GM12892 (cell line): ENCODE results near the gene LIM2.

ENCODE experiments used
- POLR2A ChIP-seq: IDR thresholded peaks from 2 replicates; pipeline ENCODE4 v1.6.1; 2011; ENCODE audit warnings: low read depth, low read length, control low read depth
- POLR2AphosphoS5 ChIP-seq: IDR thresholded peaks from 2 replicates; pipeline ENCODE4 v1.6.1; 2011; ENCODE audit warnings: low read depth, low read length, control low read depth
- TAF1 ChIP-seq: IDR thresholded peaks from 2 replicates; pipeline ENCODE4 v1.6.1; 2011; ENCODE audit warnings: low read depth, mild to moderate bottlenecking, control low read depth, low read length, borderline replicate concordance

DNA sequence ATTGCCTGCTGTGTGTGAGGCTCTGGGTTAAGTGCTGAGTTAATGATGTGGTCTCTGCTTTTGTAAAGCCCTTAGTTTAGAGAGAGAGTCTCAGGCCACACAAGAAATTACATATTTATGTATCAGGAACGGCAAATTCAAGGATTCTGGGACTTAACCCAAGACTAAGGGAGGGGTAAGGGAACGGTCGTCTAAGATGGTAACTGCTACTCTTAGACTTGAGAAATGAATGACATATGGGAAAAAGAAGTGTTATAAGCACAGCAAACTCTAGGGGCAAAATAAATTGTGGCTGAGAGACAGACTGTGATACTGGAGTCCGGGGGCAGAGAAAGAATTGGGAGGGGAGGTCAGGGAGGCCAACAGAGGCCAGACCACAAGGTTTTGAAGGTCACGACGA lies 56.1 kb downstream of the LIM2 start:
- no peak for TF ChIP-seq POLR2A
- no peak for TF ChIP-seq POLR2AphosphoS5
- no peak for TF ChIP-seq TAF1
